ENCODE data around the gene TRIB2.

Gene TRIB2

GRCh38 chr2:12731701-12732280 is 15.1 kb downstream of the TRIB2 start:
- Histone ChIP-seq H3K9me3 (ENCODE audit: control insufficient read depth, low read length) (no peaks in the 10 kb centered on the region), H3K4me3 (ENCODE audit: extremely low read depth, insufficient read depth, low read length, poor library complexity, severe bottlenecking) (no peak overlapping the region), H3K36me3 (ENCODE audit: control insufficient read depth, insufficient read depth, low read length) (peaks cover 95% of the 10 kb centered on the region), H3K4me1 (ENCODE audit: control insufficient read depth, insufficient read depth, low read length, poor library complexity, severe bottlenecking) (peaks cover under 1% of the 10 kb centered on the region), H3K27ac (ENCODE audit: low read depth, low read length, severe bottlenecking) (no peak overlapping the region)
- 95% methylated on average over 13 to 14 of the region's 16 CpGs for WGBS, 2 experiments (ENCODE audit: insufficient coverage in 2 of 2)

- H3K4me1 ChIP-seq (ENCODE audit: control insufficient read depth, insufficient read depth, low read length, poor library complexity, severe bottlenecking) = no peaks in the 10 kb centered on the region
- no peaks in the 10 kb centered on the region for H3K9me3 ChIP-seq (ENCODE audit: control insufficient read depth, low read length)
- H3K27ac ChIP-seq (ENCODE audit: low read depth, low read length, severe bottlenecking) = no peak overlapping the region
- no peak overlapping the region for H3K4me3 ChIP-seq (ENCODE audit: extremely low read depth, insufficient read depth, low read length, poor library complexity, severe bottlenecking)
- H3K36me3 ChIP-seq (ENCODE audit: control insufficient read depth, insufficient read depth, low read length) = peaks cover 95% of the 10 kb centered on the region
- WGBS, 2 experiments (ENCODE audit: insufficient coverage in 2 of 2) = 96 to 97% methylated on average over 7 to 9 of the region's 10 CpGs
These were observed 15.9 kb downstream of the TRIB2 start for GRCh38 chr2:12732651-12733050.

GRCh38 chr2:12733846-12734245 is 17.1 kb downstream of the TRIB2 start:
- Histone ChIP-seq H3K27ac (ENCODE audit: low read depth, low read length, severe bottlenecking) (no peak overlapping the region), H3K4me3 (ENCODE audit: extremely low read depth, insufficient read depth, low read length, poor library complexity, severe bottlenecking) (no peak overlapping the region), H3K9me3 (ENCODE audit: control insufficient read depth, low read length) (no peaks in the 10 kb centered on the region), H3K36me3 (ENCODE audit: control insufficient read depth, insufficient read depth, low read length) (peaks cover 95% of the 10 kb centered on the region), H3K4me1 (ENCODE audit: control insufficient read depth, insufficient read depth, low read length, poor library complexity, severe bottlenecking) (no peaks in the 10 kb centered on the region)
- WGBS, 2 experiments (ENCODE audit: insufficient coverage in 2 of 2) = 94 to 97% methylated on average over 6 of the region's 7 CpGs

- Histone ChIP-seq H3K9me3 (ENCODE audit: control insufficient read depth, low read length) (no peaks in the 10 kb centered on the region), H3K4me3 (ENCODE audit: extremely low read depth, insufficient read depth, low read length, poor library complexity, severe bottlenecking) (no peak overlapping the region), H3K27ac (ENCODE audit: low read depth, low read length, severe bottlenecking) (peak overlapping the region; percentile 12), H3K4me1 (ENCODE audit: control insufficient read depth, insufficient read depth, low read length, poor library complexity, severe bottlenecking) (peaks cover 5% of the 10 kb centered on the region), H3K36me3 (ENCODE audit: control insufficient read depth, insufficient read depth, low read length) (peaks cover 95% of the 10 kb centered on the region)
- 88% methylated on average over 10 of the region's 12 CpGs for WGBS, 2 experiments (ENCODE audit: insufficient coverage in 2 of 2)
These were observed 18.3 kb downstream of the TRIB2 start for GRCh38 chr2:12734914-12735654.

GRCh38 chr2:12737297-12737696 is 20.6 kb downstream of the TRIB2 start:
- H3K36me3 ChIP-seq (ENCODE audit: control insufficient read depth, insufficient read depth, low read length) = peaks cover 89% of the 10 kb centered on the region
- H3K9me3 ChIP-seq (ENCODE audit: control insufficient read depth, low read length) = no peaks in the 10 kb centered on the region
- H3K4me3 ChIP-seq (ENCODE audit: extremely low read depth, insufficient read depth, low read length, poor library complexity, severe bottlenecking) = no peak overlapping the region
- H3K27ac ChIP-seq (ENCODE audit: low read depth, low read length, severe bottlenecking) = no peak overlapping the region
- WGBS, 2 experiments (ENCODE audit: insufficient coverage in 2 of 2) = 97 to 100% methylated on average over 4 to 6 of the region's 9 CpGs
- peaks cover 27% of the 10 kb centered on the region for H3K4me1 ChIP-seq (ENCODE audit: control insufficient read depth, insufficient read depth, low read length, poor library complexity, severe bottlenecking)

GRCh38 chr2:12737738-12738485 is 21.2 kb downstream of the TRIB2 start:
- peaks cover 33% of the 10 kb centered on the region for H3K4me1 ChIP-seq (ENCODE audit: control insufficient read depth, insufficient read depth, low read length, poor library complexity, severe bottlenecking)
- no peak overlapping the region for H3K4me3 ChIP-seq (ENCODE audit: extremely low read depth, insufficient read depth, low read length, poor library complexity, severe bottlenecking)
- no peaks in the 10 kb centered on the region for H3K9me3 ChIP-seq (ENCODE audit: control insufficient read depth, low read length)
- peaks cover 89% of the 10 kb centered on the region for H3K36me3 ChIP-seq (ENCODE audit: control insufficient read depth, insufficient read depth, low read length)
- WGBS, 2 experiments (ENCODE audit: insufficient coverage in 2 of 2) = 91 to 93% methylated on average over 7 to 10 of the region's 11 CpGs
- H3K27ac ChIP-seq (ENCODE audit: low read depth, low read length, severe bottlenecking) = peak overlapping the region; percentile 13

GRCh38 chr2:12739721-12740254 is 23.1 kb downstream of the TRIB2 start:
- H3K36me3 ChIP-seq (ENCODE audit: control insufficient read depth, insufficient read depth, low read length) = peaks cover 82% of the 10 kb centered on the region
- H3K27ac ChIP-seq (ENCODE audit: low read depth, low read length, severe bottlenecking) = peak overlapping the region; percentile 88

GRCh38 chr2:12741380-12741779 is 24.6 kb downstream of the TRIB2 start:
- 39 to 67% methylated on average over 1 to 2 of the region's 3 CpGs for WGBS, 2 experiments (ENCODE audit: insufficient coverage in 2 of 2)

More at GRCh38 chr2:12739721-12740254, 23.1 kb downstream of the TRIB2 start:
- Histone ChIP-seq H3K4me1 (ENCODE audit: control insufficient read depth, insufficient read depth, low read length, poor library complexity, severe bottlenecking) (peaks cover 33% of the 10 kb centered on the region), H3K9me3 (ENCODE audit: control insufficient read depth, low read length) (no peaks in the 10 kb centered on the region), H3K4me3 (ENCODE audit: extremely low read depth, insufficient read depth, low read length, poor library complexity, severe bottlenecking) (no peak overlapping the region)
- 97 to 98% methylated on average over 8 to 9 of the region's 9 CpGs for WGBS, 2 experiments (ENCODE audit: insufficient coverage in 2 of 2)

GRCh38 chr2:12742891-12743290 is 26.2 kb downstream of the TRIB2 start:
- WGBS, 2 experiments (ENCODE audit: insufficient coverage in 2 of 2) = 94 to 100% methylated on average over 2 of the region's 3 CpGs
- Histone ChIP-seq H3K4me3 (ENCODE audit: extremely low read depth, insufficient read depth, low read length, poor library complexity, severe bottlenecking) (no peak overlapping the region), H3K27ac (ENCODE audit: low read depth, low read length, severe bottlenecking) (peak overlapping the region; percentile 2), H3K4me1 (ENCODE audit: control insufficient read depth, insufficient read depth, low read length, poor library complexity, severe bottlenecking) (peaks cover 33% of the 10 kb centered on the region), H3K36me3 (ENCODE audit: control insufficient read depth, insufficient read depth, low read length) (peaks cover 51% of the 10 kb centered on the region), H3K9me3 (ENCODE audit: control insufficient read depth, low read length) (no peaks in the 10 kb centered on the region)

More at GRCh38 chr2:12741380-12741779, 24.6 kb downstream of the TRIB2 start:
- Histone ChIP-seq H3K4me1 (ENCODE audit: control insufficient read depth, insufficient read depth, low read length, poor library complexity, severe bottlenecking) (peaks cover 33% of the 10 kb centered on the region), H3K4me3 (ENCODE audit: extremely low read depth, insufficient read depth, low read length, poor library complexity, severe bottlenecking) (no peak overlapping the region), H3K9me3 (ENCODE audit: control insufficient read depth, low read length) (no peaks in the 10 kb centered on the region), H3K27ac (ENCODE audit: low read depth, low read length, severe bottlenecking) (peak overlapping the region; percentile 88), H3K36me3 (ENCODE audit: control insufficient read depth, insufficient read depth, low read length) (peaks cover 67% of the 10 kb centered on the region)

- WGBS, 2 experiments (ENCODE audit: insufficient coverage in 2 of 2) = 87 to 91% methylated on average over 5 to 6 of the region's 7 CpGs
- H3K27ac ChIP-seq (ENCODE audit: low read depth, low read length, severe bottlenecking) = no peak overlapping the region
- H3K9me3 ChIP-seq (ENCODE audit: control insufficient read depth, low read length) = no peaks in the 10 kb centered on the region
- no peak overlapping the region for H3K4me3 ChIP-seq (ENCODE audit: extremely low read depth, insufficient read depth, low read length, poor library complexity, severe bottlenecking)
- H3K36me3 ChIP-seq (ENCODE audit: control insufficient read depth, insufficient read depth, low read length) = no peaks in the 10 kb centered on the region
- no peaks in the 10 kb centered on the region for H3K4me1 ChIP-seq (ENCODE audit: control insufficient read depth, insufficient read depth, low read length, poor library complexity, severe bottlenecking)
These were observed 33.6 kb downstream of the TRIB2 start for GRCh38 chr2:12750166-12750905.

Measured in mesodermal cell (in vitro differentiated cells).